Measurements from ENCODE around the gene IRX2. TPM values are rescaled to one million over a fixed set of nuclear protein-coding genes. Genes with fewer than 3 reads are reported as not detected.

The IRX2 gene
- total and polyA plus RNA-seq, 2 of the 8 experiments (the other 6 are each of a cell fraction or from before 2014, with no cell fraction given) = 23.4 to 40.4 TPM

- no peak overlapping the region for H3K27ac ChIP-seq (ENCODE audit: low read depth, low read length)
- no peak overlapping the region for H2BK20ac ChIP-seq (ENCODE audit: low read length)
- no peak overlapping the region for H3K14ac ChIP-seq (ENCODE audit: insufficient read length)
- ChIA-PET CTCF (ENCODE audit: partially characterized antibody) (interaction anchor here (1.0 to 1.3 kb wide), 2 partner anchors 51 to 63 kb away, joined by 3 read pairs; no protein-coding TSS in a partner anchor), POLR2A (ENCODE audit: partially characterized antibody) (interaction anchor here (0.7 to 4.0 kb wide), 4 partner anchors 11 to 648 kb away, joined by 3 to 64 read pairs (median 3); partner anchors contain the start of gene IRX2)
- H3K4me2 ChIP-seq (ENCODE audit: insufficient read depth in 1 of 2, low read depth in 2 of 2, low read length in 2 of 2) = peak overlapping the region; percentile 78 to 79
- H3K79me1 ChIP-seq (ENCODE audit: low read depth, low read length) = no peaks in the 10 kb centered on the region
- peaks cover 0 to 20% (median under 1%) of the 10 kb centered on the region in 4 experiments; a peak in 3 of 8 replicates for H3K36me3 ChIP-seq (ENCODE audit: control insufficient read depth in 2 of 4, insufficient read depth in 4 of 4, low read length in 3 of 4)
- peaks cover 15 to 22% of the 10 kb centered on the region in 2 experiments for H4K20me1 ChIP-seq (replicated peaks in 1 of 2; ENCODE audit: control insufficient read depth in 1 of 2, insufficient read depth in 2 of 2, low read length in 2 of 2)
- no peak overlapping the region for H3K56ac ChIP-seq (replicated peaks; ENCODE audit: insufficient read length, low read depth, low read length)
- DNase-seq (ENCODE audit: low read depth in 1 of 2, low spot score in 2 of 2) (peak in 1 of 2 experiments; percentile 74), FAIRE-seq (no peak)
- no peak overlapping the region for H2BK15ac ChIP-seq (ENCODE audit: low read length)
- no peak overlapping the region for H2BK5ac ChIP-seq (ENCODE audit: low read depth, low read length)
- H4K5ac ChIP-seq (ENCODE audit: insufficient read length, low read depth, low read length) = no peak overlapping the region
- H3K4me1 ChIP-seq (replicated peaks in 1 of 4; ENCODE audit: control insufficient read depth in 3 of 4, insufficient read depth in 4 of 4, low read length in 3 of 4) = peaks cover 6 to 31% (median 14%) of the 10 kb centered on the region in 4 experiments
- peaks cover 9% of the 10 kb centered on the region; the same call in 1 of the 2 replicates for H3K23me2 ChIP-seq (ENCODE audit: low read depth, low read length)
- H2BK120ac ChIP-seq (replicated peaks; ENCODE audit: low read depth, low read length) = no peak overlapping the region
- no peak overlapping the region for H4K8ac ChIP-seq (ENCODE audit: extremely low read depth, insufficient read depth, low read length)
- H3K18ac ChIP-seq (ENCODE audit: extremely low read depth, low read length) = peak overlapping the region; percentile 87
- H3K9me3 ChIP-seq (ENCODE audit: insufficient read depth in 2 of 2, low read depth in 1 of 2, low read length in 1 of 2) = no peaks in the 10 kb centered on the region
- peaks cover 0 to 10% of the 10 kb centered on the region in 2 experiments; a peak in 1 of 4 replicates for H3K79me2 ChIP-seq (ENCODE audit: control insufficient read depth in 1 of 2, insufficient read depth in 2 of 2, low read length in 2 of 2)
- 3% methylated on average over 39 of the region's 59 CpGs; no CpG with 5 or more reads in 1 of the 2 experiments for WGBS, 2 experiments (ENCODE audit: extremely low coverage in 1 of 2, insufficient coverage in 1 of 2, insufficient read length in 1 of 2, insufficient replicate concordance in 2 of 2, low coverage in 1 of 2, low lambda C conversion rate in 2 of 2, missing lambda C conversion rate in 1 of 2)
- H3K27me3 ChIP-seq (replicated peaks in 1 of 4; ENCODE audit: control insufficient read depth in 3 of 4, extremely low read depth in 1 of 4, insufficient read depth in 3 of 4, low read length in 3 of 4) = peaks cover 31 to 71% (median 67%) of the 10 kb centered on the region in 4 experiments
- peak overlapping the region; percentile 60; the same call in 1 of the 2 replicates for H2BK12ac ChIP-seq (ENCODE audit: low read depth, low read length)
- H4K91ac ChIP-seq (replicated peaks; ENCODE audit: insufficient read length, low read length) = peak overlapping the region; percentile 13
- no peak overlapping the region for H2AFZ ChIP-seq (ENCODE audit: low read length)
- no peak overlapping the region for H3K4ac ChIP-seq (replicated peaks; ENCODE audit: insufficient read length, low read depth, low read length)
- H3K23ac ChIP-seq (ENCODE audit: insufficient read length) = no peak overlapping the region
- no peak overlapping the region for H3K9ac ChIP-seq (replicated peaks in 1 of 4; ENCODE audit: extremely low read depth in 1 of 4, low read depth in 3 of 4, low read length in 3 of 4)
- H3K4me3 ChIP-seq (ENCODE audit: extremely low read depth in 1 of 4, insufficient read depth in 2 of 4, low read depth in 3 of 4, low read length in 4 of 4) = peak overlapping the region in 3 of 4 experiments; percentile 32 to 62 (median 38); a peak in 6 of 8 replicates
- no peak overlapping the region for H2AK5ac ChIP-seq (ENCODE audit: low read depth, low read length)
- TF ChIP-seq CHD2 (IDR thresholded peaks at IDR 0.05; ENCODE audit: low read length) (no peak), SAP30 (IDR thresholded peaks at IDR 0.05; ENCODE audit: insufficient read depth, insufficient replicate concordance, low read length) (no peak), NANOG (IDR thresholded peaks at IDR 0.05; ENCODE audit: insufficient read depth, low read depth, low read length, poor library complexity, severe bottlenecking) (no peak), SRF (IDR thresholded peaks at IDR 0.05; ENCODE audit: low read depth, low read length) (no peak), CHD1 (IDR thresholded peaks at IDR 0.05; ENCODE audit: low read depth, low read length) (no peak), BRCA1 (IDR thresholded peaks at IDR 0.05; ENCODE audit: low read depth, low read length) (no peak), TAF7 (optimal IDR thresholded peaks at IDR 0.05; ENCODE audit: borderline replicate concordance, low read depth, low read length) (no peak), JUND (IDR thresholded peaks at IDR 0.05; ENCODE audit: low read length) (no peak), POLR2AphosphoS5 (IDR thresholded peaks at IDR 0.05; ENCODE audit: low read depth, low read length) (no peak), ATF3 (IDR thresholded peaks at IDR 0.05; ENCODE audit: insufficient read depth, low read depth, low read length) (no peak), PHF8 (conservative IDR thresholded peaks at IDR 0.05; ENCODE audit: low read depth, low read length) (no peak)
Measured at GRCh38 chr5:2740051-2740875, 11.2 kb downstream of the IRX2 start.
